Erythroblast (primary cell): ENCODE measurements around the gene TNRC6A.

Source experiments
- GATA1 ChIP-seq: IDR thresholded peaks from 2 replicates; pipeline ENCODE4 v1.6.1; 2011; ENCODE audit warnings: low read depth, mild to moderate bottlenecking, control low read depth, low read length, moderate library complexity
- POLR2A ChIP-seq: IDR thresholded peaks from 2 replicates; pipeline ENCODE4 v1.6.1; 2011; ENCODE audit warnings: mild to moderate bottlenecking, low read length

DNA sequence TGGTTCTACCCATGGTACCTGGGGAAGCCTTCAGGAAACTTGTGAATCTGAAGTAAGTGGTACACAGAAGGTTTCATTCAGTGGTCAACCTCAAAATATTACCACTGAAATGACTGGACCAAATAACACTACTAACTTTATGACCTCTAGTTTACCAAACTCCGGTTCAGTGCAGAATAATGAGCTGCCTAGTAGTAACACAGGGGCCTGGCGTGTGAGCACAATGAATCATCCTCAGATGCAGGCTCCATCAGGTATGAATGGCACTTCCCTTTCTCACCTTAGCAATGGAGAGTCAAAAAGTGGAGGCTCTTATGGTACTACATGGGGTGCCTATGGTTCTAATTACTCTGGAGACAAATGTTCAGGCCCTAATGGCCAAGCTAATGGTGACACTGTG lies 60.4 kb downstream of the TNRC6A start:
- TF ChIP-seq POLR2A = no peak
- TF ChIP-seq GATA1 = no peak
